Putamen (tissue), 1 donor: ENCODE measurements around the gene KIAA1328.
A peak's percentile ranks its signal among the peaks of the same experiment; 100 is the strongest.

Source experiments
- DNase-seq: peaks from one replicate; pipeline ENCODE4 v3.0.0-alpha.2; 2016; ENCODE audit warnings: low spot score

The KIAA1328 gene

GRCh38 chr18:37219257-37219656 is 390.3 kb downstream of the KIAA1328 start:
- no peak for DNase-seq

GRCh38 chr18:37222354-37222998 is 393.5 kb downstream of the KIAA1328 start:
- DNase-seq = no peak

- DNase-seq = no peak
Observed at GRCh38 chr18:37222999-37223378, 394.1 kb downstream of the KIAA1328 start.

- DNase-seq = no peak
Observed at GRCh38 chr18:37225279-37225678, 396.4 kb downstream of the KIAA1328 start.

GRCh38 chr18:37230768-37231167 is 401.8 kb downstream of the KIAA1328 start:
- DNase-seq = no peak

GRCh38 chr18:37231251-37231650 is 402.3 kb downstream of the KIAA1328 start:
- DNase-seq = no peak

- DNase-seq = no peak
Observed at GRCh38 chr18:37235583-37235982, 406.7 kb downstream of the KIAA1328 start.

- DNase-seq = peak; percentile 73
Observed at GRCh38 chr18:37238282-37239108, 409.6 kb downstream of the KIAA1328 start.

GRCh38 chr18:37242091-37242490 is 413.2 kb downstream of the KIAA1328 start:
- no peak for DNase-seq

GRCh38 chr18:37242826-37243560 is 414.1 kb downstream of the KIAA1328 start:
- no peak for DNase-seq

GRCh38 chr18:37243741-37244140 is 414.8 kb downstream of the KIAA1328 start:
- no peak for DNase-seq

- DNase-seq = no peak
Observed at GRCh38 chr18:37244618-37245017, 415.7 kb downstream of the KIAA1328 start.

- DNase-seq = no peak
Observed at GRCh38 chr18:37246779-37247340, 417.9 kb downstream of the KIAA1328 start.

GRCh38 chr18:37247497-37248161 is 418.7 kb downstream of the KIAA1328 start:
- no peak for DNase-seq

GRCh38 chr18:37248281-37248680 is 419.4 kb downstream of the KIAA1328 start:
- DNase-seq = no peak

GRCh38 chr18:37249171-37249886 is 420.4 kb downstream of the KIAA1328 start:
- DNase-seq = no peak

GRCh38 chr18:37249895-37250618 is 421.1 kb downstream of the KIAA1328 start:
- DNase-seq = no peak

GRCh38 chr18:37251679-37252078 is 422.8 kb downstream of the KIAA1328 start:
- DNase-seq = no peak

- DNase-seq = no peak
Observed at GRCh38 chr18:37252342-37252741, 423.4 kb downstream of the KIAA1328 start.

- DNase-seq = no peak
Observed at GRCh38 chr18:37252854-37253393, 424.0 kb downstream of the KIAA1328 start.
